Testis (tissue), 2 donors: Measurements from ENCODE around the gene APOBEC3A.

Source experiments
- CTCF ChIP-seq, 3 experiments: fragments of 450-650 bp in 2 of 3; fragments of 200-600 bp in 1 of 3; sonication (generic) in 1 of 3; IDR thresholded peaks; one replicate each; pipeline ENCODE4 v1.5.1; 2016 to 2019; ENCODE audit warnings: antibody characterized with exemption in 3 of 3, mild to moderate bottlenecking in 2 of 3, moderate library complexity in 1 of 3
- POLR2A ChIP-seq: fragments of 450-650 bp; IDR thresholded peaks from one replicate; pipeline ENCODE4 v1.6.1; 2017; ENCODE audit warnings: antibody characterized with exemption, mild to moderate bottlenecking, moderate library complexity

DNA sequence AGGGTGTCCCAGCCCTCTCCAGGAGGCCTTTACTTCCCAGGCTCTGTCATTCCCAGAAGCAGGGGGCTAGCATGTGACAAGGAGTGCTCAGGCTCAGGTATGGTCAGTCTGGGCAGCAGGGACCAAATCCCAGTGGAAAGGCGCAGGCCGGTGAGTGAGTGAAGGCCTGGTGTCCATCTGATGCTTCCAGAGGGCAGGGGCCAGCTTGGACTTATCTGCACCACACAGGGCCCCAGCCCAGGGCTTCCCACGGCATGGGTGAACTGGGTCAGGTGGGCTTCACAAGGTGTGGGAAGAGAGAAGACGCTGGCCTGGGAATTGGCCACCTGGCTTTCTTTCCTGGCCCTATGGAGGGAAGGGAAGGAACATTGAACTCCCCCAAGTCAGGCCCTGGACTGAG, 20.4 kb upstream of the APOBEC3A start:
- TF ChIP-seq CTCF (IDR thresholded peaks at IDR 0.05) (no peak), POLR2A (no peak)
